ENCODE data around the gene MALT1. TPM values are rescaled to one million over a fixed set of nuclear protein-coding genes. Genes with fewer than 3 reads are reported as not detected.

MALT1 gene
- total RNA-seq, 4 donors from 2014 or later, result 17.7 to 26.0 (median 19.3) TPM

DNA sequence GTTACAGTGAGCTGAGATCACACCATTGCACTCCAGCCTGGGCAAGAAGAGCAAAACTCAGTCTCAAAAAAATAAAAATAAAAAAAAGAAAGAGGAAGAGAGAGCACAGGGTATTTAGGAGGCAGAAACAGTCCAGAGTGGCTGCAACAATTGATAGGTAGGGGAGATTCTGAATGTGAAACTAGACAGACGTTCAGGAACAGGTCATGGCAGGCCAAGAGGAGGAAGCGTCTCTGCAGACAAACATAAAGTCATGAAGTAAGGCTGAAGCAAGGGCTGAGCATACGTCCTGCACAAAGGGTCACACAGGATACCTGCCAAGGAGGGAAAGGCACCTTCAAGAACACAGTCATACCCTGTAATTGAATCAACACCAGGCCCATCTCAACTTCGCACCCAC lies 129.3 kb downstream of the MALT1 start:
- 68 to 73% methylated on average over 4 of the region's 4 CpGs for WGBS, 2 donors
- Histone ChIP-seq H3K4me3 (no peak overlapping the region), H3K4me1 (peaks cover 0 to 7% (median 0%) of the 10 kb centered on the region in 4 donors), H3K36me3 (no peaks in the 10 kb centered on the region), H3K27me3 (no peaks in the 10 kb centered on the region), H3K9me3 (no peaks in the 10 kb centered on the region), H3K27ac (no peak overlapping the region)
- TF ChIP-seq POLR2A (IDR thresholded peaks at IDR 0.05), result no peak
- TF ChIP-seq, protein P1, sequence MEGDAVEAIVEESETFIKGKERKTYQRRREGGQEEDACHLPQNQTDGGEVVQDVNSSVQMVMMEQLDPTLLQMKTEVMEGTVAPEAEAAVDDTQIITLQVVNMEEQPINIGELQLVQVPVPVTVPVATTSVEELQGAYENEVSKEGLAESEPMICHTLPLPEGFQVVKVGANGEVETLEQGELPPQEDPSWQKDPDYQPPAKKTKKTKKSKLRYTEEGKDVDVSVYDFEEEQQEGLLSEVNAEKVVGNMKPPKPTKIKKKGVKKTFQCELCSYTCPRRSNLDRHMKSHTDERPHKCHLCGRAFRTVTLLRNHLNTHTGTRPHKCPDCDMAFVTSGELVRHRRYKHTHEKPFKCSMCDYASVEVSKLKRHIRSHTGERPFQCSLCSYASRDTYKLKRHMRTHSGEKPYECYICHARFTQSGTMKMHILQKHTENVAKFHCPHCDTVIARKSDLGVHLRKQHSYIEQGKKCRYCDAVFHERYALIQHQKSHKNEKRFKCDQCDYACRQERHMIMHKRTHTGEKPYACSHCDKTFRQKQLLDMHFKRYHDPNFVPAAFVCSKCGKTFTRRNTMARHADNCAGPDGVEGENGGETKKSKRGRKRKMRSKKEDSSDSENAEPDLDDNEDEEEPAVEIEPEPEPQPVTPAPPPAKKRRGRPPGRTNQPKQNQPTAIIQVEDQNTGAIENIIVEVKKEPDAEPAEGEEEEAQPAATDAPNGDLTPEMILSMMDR (IDR thresholded peaks at IDR 0.05), result no peak
- no peak for TF ChIP-seq EP300 (IDR thresholded peaks at IDR 0.05)
- no peak for DNase-seq (ENCODE audit: low spot score in 2 of 2)

DNA sequence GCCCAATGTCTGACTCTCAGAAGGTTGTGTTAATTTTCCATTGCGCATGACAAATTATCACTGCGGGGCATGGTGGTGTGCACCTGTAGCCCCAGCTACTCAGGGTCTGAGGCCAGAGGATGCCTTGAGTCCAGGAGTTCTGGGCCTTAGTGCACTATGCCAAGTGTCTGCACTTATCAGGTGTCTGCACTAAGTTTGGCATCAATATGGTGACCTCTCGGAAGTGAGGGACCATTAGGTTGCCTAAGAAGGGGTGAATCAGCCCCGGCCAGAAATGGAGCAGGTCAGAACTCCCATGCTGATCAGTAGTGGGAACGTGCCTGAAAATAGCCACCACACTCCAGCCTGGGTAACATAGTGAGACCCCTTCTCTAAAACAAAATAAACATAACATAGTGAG lies 131.7 kb downstream of the MALT1 start:
- no peaks in the 10 kb centered on the region for H3K36me3 ChIP-seq
- 95 to 100% methylated on average over 4 to 5 of the region's 5 CpGs for WGBS, 2 donors

DNA sequence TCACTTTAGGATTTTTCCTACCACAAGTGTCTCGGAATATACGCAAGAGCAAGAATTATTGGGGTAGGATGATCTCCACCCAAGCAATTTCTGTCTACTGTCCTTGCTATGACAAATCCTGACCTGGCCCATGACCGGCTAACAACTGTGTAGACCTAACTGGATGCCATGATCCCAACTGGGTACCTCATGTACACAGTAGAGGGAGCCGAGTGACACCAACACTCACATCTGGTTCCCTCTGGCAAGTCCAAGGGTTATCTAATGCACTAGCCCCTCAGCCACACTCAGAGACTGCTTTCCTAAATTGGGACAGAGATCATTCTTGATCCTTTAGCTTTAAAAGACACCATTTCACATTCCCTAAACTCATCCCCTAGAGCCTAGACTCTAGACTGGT lies 132.7 kb downstream of the MALT1 start:
- no peak overlapping the region for H3K27ac ChIP-seq
- WGBS, 2 donors, result 93 to 97% methylated on average over 4 of the region's 4 CpGs

More for the DNA sequence above, 131.7 kb downstream of the MALT1 start:
- TF ChIP-seq POLR2A (IDR thresholded peaks at IDR 0.05) (no peak), EP300 (IDR thresholded peaks at IDR 0.05) (no peak)
- TF ChIP-seq, protein P1 (IDR thresholded peaks at IDR 0.05), result no peak
- no peaks in the 10 kb centered on the region for H3K9me3 ChIP-seq
- H3K4me3 ChIP-seq, result no peak overlapping the region
- no peaks in the 10 kb centered on the region for H3K27me3 ChIP-seq
- H3K4me1 ChIP-seq, result peaks cover 0 to 11% (median 0%) of the 10 kb centered on the region in 4 donors
- H3K27ac ChIP-seq, result no peak overlapping the region
- no peak for DNase-seq (ENCODE audit: low spot score in 2 of 2)

More for the DNA sequence above, 132.7 kb downstream of the MALT1 start:
- TF ChIP-seq EP300 (IDR thresholded peaks at IDR 0.05) (no peak), POLR2A (IDR thresholded peaks at IDR 0.05) (no peak)
- TF ChIP-seq, protein P1 (IDR thresholded peaks at IDR 0.05), result no peak
- no peaks in the 10 kb centered on the region for H3K36me3 ChIP-seq
- no peaks in the 10 kb centered on the region for H3K27me3 ChIP-seq
- no peak for DNase-seq (ENCODE audit: low spot score in 2 of 2)
- no peak overlapping the region for H3K4me3 ChIP-seq
- H3K4me1 ChIP-seq, result peaks cover 0 to 11% (median 0%) of the 10 kb centered on the region in 4 donors
- H3K9me3 ChIP-seq, result no peaks in the 10 kb centered on the region

Other genes starting within 250 kb of the MALT1 start
- under 1 TPM in 1 of 4 donors, not detected in 3; under 0.01 TPM for gene ALPK2, start 42.4 kb upstream of the MALT1 start, total RNA-seq
- gene ZNF532, start 193.4 kb downstream of the MALT1 start, total RNA-seq, result 100 to 1,000 TPM in 3 of 4 donors, 10 to 100 TPM in 1; 98.7 to 125 (median 113) TPM